Activated naive CD4-positive, alpha-beta T cell treated with anti-CD3 and anti-CD28 coated beads, Interleukin-2, amount 50 U/mL, for 72 hours (primary cell): ENCODE measurements around the gene GOLGA3. TPM values are rescaled to one million over a fixed set of nuclear protein-coding genes. Genes with fewer than 3 reads are reported as not detected.
A peak's percentile ranks its signal among the peaks of the same experiment; 100 is the strongest.
"Not testable (repeated sequence)": the region's sequence is repeated elsewhere in the genome, so short reads cannot be mapped to it uniquely, and the experiment has no call there.

Source experiments
- ATAC-seq, 2 donors: fragments of 150-1000 bp; cut with Tn5 transposase; 2 replicates each; pipeline ENCODE4 v1.10.0; 2021; ENCODE audit warnings: mild to moderate bottlenecking in 2 of 2, moderate library complexity in 2 of 2
- DNase-seq, 2 donors: peaks; one replicate each; pipeline ENCODE4 v3.0.0; 2021 to 2022; ENCODE audit warnings: low spot score in 2 of 2
- H3K27ac Mint-ChIP-seq, 2 donors: one replicate each; pipeline ENCODE4 v1.8.0; 2022; ENCODE audit warnings: mild to moderate bottlenecking in 2 of 2, mixed read lengths in 2 of 2
- H3K36me3 Mint-ChIP-seq, 2 donors: one replicate each; pipeline ENCODE4 v1.8.0; 2022; ENCODE audit warnings: mixed read lengths in 2 of 2
- H3K9me3 Mint-ChIP-seq, 2 donors: one replicate each; pipeline ENCODE4 v1.8.0; 2022; ENCODE audit warnings: mixed read lengths in 2 of 2
- total RNA-seq, 2 donors: library from RNA; stranded (reverse); gene quantifications; one replicate each; pipeline ENCODE4 v1.2.3, GENCODE V29; 2022

GOLGA3 gene
- total RNA-seq, 2 donors from 2014 or later = 44.0 to 52.7 TPM

DNA sequence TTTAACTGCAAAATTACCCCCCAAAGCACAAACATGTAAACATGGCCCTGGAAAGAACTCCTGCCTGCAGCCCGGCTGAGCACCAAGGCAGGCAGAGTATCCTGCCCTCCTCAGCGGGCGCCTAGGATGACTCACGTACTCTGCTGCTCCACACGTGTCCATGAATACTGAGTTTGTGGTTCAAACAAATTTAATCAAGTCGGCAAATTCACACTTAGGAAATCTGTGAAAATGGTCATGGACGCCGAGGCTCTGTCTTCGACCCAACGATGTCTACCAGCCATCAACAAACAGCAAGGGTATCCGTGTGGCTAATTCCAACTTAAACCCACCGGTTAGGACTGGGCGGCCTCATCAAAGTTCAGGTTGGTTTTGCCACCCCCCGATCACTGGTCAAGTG lies 25.5 kb downstream of the GOLGA3 start:
- Mint-ChIP-seq H3K9me3 (no peaks in the 10 kb centered on the region), H3K36me3 (peaks cover 25 to 39% of the 10 kb centered on the region in 2 donors), H3K27ac (no peak overlapping the region)
- DNase-seq = no peak
- ATAC-seq = no peak

DNA sequence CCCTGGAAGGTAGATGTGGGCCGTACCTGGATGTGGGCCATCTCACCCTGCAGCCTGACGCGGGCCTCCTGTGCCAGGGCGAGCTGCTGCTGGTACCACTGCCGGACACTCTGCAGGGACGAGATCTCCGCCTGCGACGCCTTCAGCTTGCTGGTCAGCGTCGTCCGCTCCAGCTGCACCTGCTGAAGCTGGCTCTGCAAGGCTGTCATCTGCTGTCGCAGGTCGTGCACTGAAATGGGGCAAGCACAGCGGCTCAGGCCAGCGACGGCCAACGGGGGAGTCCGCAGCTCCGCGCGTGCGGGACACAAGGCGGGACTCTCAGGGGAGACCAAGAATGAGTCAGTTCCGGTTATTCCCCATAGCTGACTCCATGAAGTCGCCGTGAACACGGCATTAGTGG lies 26.9 kb downstream of the GOLGA3 start:
- Mint-ChIP-seq H3K27ac (no peak overlapping the region), H3K9me3 (no peaks in the 10 kb centered on the region), H3K36me3 (peaks cover 32 to 35% of the 10 kb centered on the region in 2 donors)
- DNase-seq (no peak), ATAC-seq (no peak)

DNA sequence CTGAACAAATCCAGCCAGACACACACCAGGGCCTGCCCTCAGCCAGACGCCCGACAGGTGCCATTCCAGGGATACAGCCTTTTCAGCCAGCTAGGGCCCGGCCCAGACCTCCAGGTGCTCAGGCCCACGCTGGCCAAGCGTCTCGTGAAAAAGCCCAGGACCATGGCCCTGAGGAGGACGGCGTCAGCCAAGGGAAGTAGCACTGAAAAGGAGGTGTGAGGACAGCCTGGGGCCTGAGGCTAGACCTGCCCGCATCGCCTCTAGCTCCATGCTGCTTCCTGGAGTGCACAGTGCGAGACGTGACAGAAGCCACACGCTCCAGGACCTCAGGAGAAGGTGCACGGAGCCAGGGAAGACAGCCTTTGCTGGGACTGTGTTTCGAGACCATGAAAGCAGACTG lies 29.8 kb downstream of the GOLGA3 start:
- DNase-seq = no peak
- H3K27ac Mint-ChIP-seq = no peak overlapping the region
- no peak for ATAC-seq
- H3K9me3 Mint-ChIP-seq = no peaks in the 10 kb centered on the region
- peaks cover 24 to 26% of the 10 kb centered on the region in 2 donors for H3K36me3 Mint-ChIP-seq

DNA sequence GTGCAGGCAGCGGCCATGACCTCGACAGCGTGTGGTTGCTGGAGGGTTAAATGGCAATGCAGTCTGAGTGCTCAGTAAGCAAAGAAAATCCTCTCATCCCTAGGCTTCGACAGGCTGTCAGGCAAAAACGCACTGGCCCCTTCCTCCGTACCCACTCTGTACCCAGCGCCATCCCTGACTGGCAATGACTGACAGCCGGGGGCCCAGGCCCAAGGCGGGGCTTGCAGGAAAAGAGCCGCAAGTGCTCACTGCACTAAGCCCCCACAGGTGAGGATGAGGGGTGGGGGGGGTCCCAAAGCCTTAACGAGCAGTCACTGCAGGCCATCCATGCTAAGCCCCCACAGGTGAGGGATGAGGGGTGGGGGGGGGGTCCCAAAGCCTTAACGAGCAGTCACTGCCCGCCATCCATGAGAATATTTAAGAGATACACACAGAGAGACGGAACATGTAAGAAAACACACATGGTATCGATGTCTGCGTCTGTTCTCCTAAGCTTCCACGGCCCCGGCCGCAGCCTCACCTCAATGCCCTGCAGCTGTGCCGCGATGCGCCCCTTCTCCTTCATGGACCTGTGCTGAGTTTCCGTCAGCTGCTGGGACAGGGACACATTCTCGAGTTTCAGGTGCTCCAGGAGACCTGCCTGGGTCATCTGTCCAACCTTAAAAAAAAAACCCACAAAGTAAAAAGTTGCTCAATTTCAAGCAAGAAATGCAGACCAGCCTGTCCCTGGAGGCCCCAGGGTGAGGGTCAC lies 30.7 kb downstream of the GOLGA3 start:
- ATAC-seq (no peak), DNase-seq (no peak)
- Mint-ChIP-seq H3K9me3 (no peaks in the 10 kb centered on the region), H3K36me3 (peaks cover 22 to 26% of the 10 kb centered on the region in 2 donors), H3K27ac (no peak overlapping the region)

DNA sequence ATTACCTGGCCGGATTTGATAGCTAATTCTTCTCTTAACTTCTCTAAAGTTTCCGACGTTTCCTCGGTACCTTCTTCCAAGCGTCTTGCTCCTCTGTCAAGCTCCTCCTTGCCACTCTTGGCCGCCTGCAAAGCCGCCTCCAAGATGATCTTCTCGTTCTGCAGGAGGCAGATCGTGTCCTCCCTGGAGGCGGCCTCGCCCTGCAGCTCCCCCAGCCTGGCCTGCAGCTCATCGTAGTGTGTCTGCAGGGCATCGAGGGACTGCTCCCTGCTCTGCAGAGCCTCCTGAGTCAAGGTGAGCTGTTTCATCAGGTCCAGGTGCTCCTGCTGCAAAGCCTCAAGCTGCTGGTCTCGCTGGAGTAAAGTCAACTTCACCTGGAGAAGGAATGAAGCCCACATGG lies 32.8 kb downstream of the GOLGA3 start:
- H3K27ac Mint-ChIP-seq = no peak overlapping the region
- no peak for ATAC-seq
- no peak for DNase-seq
- peaks cover 14 to 23% of the 10 kb centered on the region in 2 donors for H3K36me3 Mint-ChIP-seq
- H3K9me3 Mint-ChIP-seq = no peaks in the 10 kb centered on the region

DNA sequence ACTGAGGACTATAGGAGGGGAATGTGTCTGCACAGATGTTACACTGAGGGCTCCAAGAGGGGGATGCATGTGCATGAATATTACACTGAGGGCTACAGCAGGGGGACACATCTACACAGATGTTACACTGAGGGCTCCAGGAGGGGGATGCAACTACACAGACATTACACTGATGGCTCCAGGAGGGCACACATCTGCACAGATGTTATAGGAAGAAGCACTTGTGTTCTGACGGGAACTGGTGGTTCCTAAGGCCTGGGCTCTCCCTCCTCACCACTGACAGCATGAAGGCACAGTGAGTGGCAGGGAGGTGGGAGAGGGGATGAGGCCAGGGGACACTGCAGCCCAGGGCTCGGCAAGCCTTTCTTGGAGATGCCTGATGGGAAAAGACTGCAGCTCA lies 36.7 kb downstream of the GOLGA3 start:
- ATAC-seq, DNase-seq, H3K27ac Mint-ChIP-seq, H3K9me3 Mint-ChIP-seq: not testable (repeated sequence)
- peaks cover 12 to 35% of the 10 kb centered on the region in 2 donors for H3K36me3 Mint-ChIP-seq

DNA sequence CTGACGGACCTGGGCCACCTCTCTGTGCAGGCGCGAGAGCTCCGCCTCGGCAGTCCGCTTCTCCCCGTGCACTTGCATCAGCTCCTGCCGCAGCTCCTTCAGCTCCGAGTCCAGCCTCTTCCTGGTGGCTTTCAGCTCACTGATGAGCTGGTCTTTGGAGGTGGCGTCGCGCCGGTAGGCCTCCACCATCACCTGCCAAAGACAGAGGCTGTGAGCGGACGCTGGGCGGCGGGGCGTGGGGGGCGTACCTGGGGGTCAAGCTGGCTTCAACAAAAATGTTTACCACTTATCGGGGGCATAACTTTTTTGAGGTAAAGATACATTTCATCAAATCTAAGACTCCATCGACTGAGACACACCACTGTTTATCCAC lies 39.6 kb downstream of the GOLGA3 start:
- DNase-seq (no peak), ATAC-seq (no peak)
- Mint-ChIP-seq H3K9me3 (no peaks in the 10 kb centered on the region), H3K27ac (peak overlapping the region in 1 of 2 donors; percentile 84), H3K36me3 (peaks cover 19 to 41% of the 10 kb centered on the region in 2 donors)

DNA sequence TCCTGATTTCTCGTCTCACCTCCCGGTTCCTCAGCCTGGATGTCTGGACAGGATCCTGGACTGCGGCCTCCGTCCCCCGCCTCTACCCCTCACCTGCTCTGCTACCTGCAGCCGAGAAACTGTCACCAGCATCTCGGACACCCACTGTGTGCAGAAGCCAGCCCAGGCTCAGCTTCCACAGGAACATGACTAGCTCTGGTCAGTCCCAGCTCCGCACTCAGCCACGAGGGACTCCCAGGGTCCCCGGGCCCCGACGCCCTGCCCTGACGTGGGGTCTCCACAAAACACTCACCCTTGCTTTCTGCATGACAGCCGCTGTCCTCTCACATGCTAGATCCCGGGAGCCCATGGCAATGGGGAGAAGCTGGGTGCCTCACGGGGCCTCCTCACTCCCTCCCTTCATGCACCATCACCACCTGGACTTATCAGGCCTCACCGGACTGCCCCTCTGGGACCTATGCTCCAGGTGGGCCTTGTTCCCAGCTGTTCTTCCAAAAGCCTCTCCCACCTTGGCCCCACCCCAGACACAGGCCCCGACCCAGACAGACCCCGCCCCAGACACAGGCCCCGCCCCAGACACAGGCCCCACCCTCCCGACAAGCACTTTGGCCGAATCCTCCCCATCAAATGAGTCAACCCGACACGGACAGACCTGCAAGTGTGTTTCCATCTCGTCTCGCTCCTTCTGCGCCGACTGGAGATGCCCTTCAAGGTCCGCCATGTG lies 40.1 kb downstream of the GOLGA3 start:
- Mint-ChIP-seq H3K27ac (peak overlapping the region; percentile 72 to 84), H3K36me3 (peaks cover 19 to 42% of the 10 kb centered on the region in 2 donors), H3K9me3 (no peaks in the 10 kb centered on the region)
- ATAC-seq (no peak), DNase-seq (no peak)

GRCh38 chr12:132787877-132788276 lies 40.8 kb downstream of the GOLGA3 start:
- DNase-seq (no peak), ATAC-seq (no peak)
- peak overlapping the region in 1 of 2 donors; percentile 72 for H3K27ac Mint-ChIP-seq
- no peaks in the 10 kb centered on the region for H3K9me3 Mint-ChIP-seq
- peaks cover 19 to 42% of the 10 kb centered on the region in 2 donors for H3K36me3 Mint-ChIP-seq

GRCh38 chr12:132786192-132786591 lies 42.5 kb downstream of the GOLGA3 start:
- DNase-seq (no peak), ATAC-seq (no peak)
- H3K9me3 Mint-ChIP-seq = no peaks in the 10 kb centered on the region

DNA sequence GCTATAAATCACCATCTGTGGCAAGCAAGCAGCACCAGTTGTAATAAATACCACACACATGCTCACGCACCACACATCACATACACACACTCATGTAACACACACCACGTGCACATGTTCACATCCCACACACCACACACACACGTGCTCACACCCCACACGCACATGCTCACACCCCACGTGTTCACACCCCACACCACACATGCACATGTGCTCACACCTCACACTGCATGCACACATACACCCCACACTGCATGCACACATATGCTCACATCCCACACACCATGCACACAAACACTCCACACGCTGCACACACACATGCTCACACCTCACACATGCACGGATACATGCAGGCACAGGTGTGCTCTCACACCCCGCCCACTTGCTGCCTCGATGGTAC lies 44.1 kb downstream of the GOLGA3 start:
- no peaks in the 10 kb centered on the region for H3K9me3 Mint-ChIP-seq
- no peak for DNase-seq
- peaks cover 26 to 47% of the 10 kb centered on the region in 2 donors for H3K36me3 Mint-ChIP-seq
- H3K27ac Mint-ChIP-seq = no peak overlapping the region
- ATAC-seq = no peak

More at GRCh38 chr12:132786192-132786591, 42.5 kb downstream of the GOLGA3 start:
- peaks cover 19 to 34% of the 10 kb centered on the region in 2 donors for H3K36me3 Mint-ChIP-seq
- H3K27ac Mint-ChIP-seq = no peak overlapping the region

- Mint-ChIP-seq H3K36me3 (peaks cover 27 to 45% of the 10 kb centered on the region in 2 donors), H3K9me3 (no peaks in the 10 kb centered on the region), H3K27ac (no peak overlapping the region)
- ATAC-seq (no peak), DNase-seq (no peak)
Observed at GRCh38 chr12:132783917-132784531, 44.6 kb downstream of the GOLGA3 start.

DNA sequence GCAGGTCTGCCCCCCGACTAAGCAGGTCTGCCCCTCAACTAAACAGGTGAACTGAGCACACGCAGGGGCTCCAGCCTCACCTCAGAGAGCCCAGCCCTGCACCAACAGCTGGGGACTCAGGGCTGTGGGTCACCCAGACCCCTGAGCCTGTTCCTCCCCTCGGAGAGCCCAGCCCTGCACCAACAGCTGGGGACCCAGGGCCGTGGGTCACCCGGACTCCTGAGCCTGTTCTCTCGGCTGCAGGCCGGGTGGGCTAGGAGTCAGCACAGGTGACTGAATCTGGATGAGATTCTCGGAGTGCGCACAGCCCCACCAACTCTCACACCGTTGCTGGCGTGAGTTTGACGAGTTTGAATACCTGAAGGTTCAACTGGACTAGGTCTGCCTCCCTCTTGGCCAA lies 46.7 kb downstream of the GOLGA3 start:
- Mint-ChIP-seq H3K27ac (no peak overlapping the region), H3K9me3 (no peaks in the 10 kb centered on the region), H3K36me3 (peaks cover 22 to 36% of the 10 kb centered on the region in 2 donors)
- ATAC-seq (no peak), DNase-seq (no peak)

DNA sequence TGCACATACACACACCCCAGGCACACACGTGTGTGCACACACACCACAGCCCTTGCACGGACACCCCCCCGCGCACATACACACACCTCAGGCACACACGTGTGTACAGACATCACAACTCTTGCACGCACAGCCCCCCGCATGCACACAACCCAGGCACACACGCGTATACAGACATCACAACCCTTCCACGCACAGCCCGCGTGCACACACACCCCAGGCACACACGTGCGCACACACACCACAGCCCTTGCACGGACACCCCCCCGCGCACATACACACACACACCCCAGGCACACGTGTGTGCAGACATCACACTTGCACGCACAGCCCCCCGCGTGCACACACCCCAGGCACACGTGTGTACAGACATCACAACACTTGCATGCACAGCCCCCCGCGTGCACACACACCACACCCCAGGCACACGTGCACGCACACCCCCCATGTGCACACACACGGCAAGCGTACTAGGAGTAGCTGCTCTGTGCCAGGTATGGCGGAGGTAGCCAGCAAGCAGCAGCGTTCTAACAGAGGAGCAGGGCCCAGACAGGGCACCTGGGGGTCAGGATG lies 48.8 kb downstream of the GOLGA3 start:
- peak overlapping the region in 1 of 2 donors; percentile 17 for H3K27ac Mint-ChIP-seq
- no peak for ATAC-seq
- H3K36me3 Mint-ChIP-seq = peaks cover 17 to 33% of the 10 kb centered on the region in 2 donors
- DNase-seq = no peak
- no peaks in the 10 kb centered on the region for H3K9me3 Mint-ChIP-seq

DNA sequence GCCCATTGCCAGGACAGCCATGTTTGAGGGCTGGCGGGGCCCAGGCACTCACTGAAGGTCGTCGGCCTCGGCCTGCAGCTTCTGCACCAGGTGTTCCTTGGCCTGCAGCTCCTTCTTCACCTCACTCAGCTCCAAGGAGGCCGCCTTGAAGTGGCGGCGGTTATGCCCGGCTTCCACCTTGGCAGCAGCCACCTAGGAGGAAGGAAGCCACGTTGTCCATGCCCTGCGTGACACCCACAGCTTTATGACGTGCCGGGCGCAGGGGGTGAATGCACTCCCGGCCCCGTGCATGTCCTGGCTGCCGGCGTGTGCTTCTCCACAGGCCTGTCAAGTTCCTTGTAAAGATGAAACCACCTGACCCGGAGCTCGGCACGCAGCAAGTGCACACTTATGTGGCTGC lies 51.1 kb downstream of the GOLGA3 start:
- H3K36me3 Mint-ChIP-seq = peaks cover 17 to 30% of the 10 kb centered on the region in 2 donors

DNA sequence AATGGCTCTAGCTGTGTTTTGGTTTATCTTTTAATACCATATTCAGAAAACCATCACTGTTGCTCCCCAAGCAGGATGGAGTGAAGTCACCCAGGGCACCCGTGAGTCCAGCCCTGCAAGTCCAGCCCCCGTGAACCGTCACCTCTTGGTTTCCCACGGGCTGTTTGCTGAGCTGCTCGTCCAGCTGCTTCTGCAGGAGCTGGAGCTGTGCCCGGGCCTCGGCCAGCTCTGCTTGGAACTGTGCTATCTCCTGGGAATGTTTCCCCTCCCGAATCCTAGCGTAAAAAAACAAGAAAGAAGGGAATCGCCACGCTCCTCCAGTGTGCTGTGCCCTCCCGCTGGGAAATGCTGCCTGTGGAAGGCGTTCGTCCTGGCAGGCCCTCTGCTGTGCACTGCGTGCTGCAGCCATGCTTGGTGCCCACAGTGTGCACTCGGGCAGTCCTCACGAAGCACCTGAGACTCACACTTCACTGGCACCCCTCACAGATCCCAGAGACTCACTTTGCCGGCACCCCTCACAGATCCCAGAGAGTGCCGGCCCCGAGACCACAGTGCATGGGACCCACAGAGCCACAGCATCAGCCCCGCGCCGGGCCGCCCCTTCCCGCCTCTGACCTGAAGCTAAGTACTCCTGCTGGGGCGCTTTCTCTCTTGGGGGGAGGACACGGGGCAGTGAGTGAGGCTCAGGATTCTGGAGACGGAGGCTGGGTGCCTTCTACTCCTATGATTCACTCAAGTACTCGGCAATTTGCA lies 51.7 kb downstream of the GOLGA3 start:
- no peak for ATAC-seq
- peaks cover 17 to 30% of the 10 kb centered on the region in 2 donors for H3K36me3 Mint-ChIP-seq

More for the DNA sequence above, 51.1 kb downstream of the GOLGA3 start:
- Mint-ChIP-seq H3K27ac (no peak overlapping the region), H3K9me3 (no peaks in the 10 kb centered on the region)
- ATAC-seq = no peak
- DNase-seq = no peak

More for the DNA sequence above, 51.7 kb downstream of the GOLGA3 start:
- no peaks in the 10 kb centered on the region for H3K9me3 Mint-ChIP-seq
- peak overlapping the region; percentile 2 to 72 for H3K27ac Mint-ChIP-seq
- DNase-seq = no peak
